ENCODE results near the gene FBXL22.

GRCh38 chr15:63605816-63606215 lies 8.6 kb downstream of the FBXL22 start:
- TF ChIP-seq, protein P1, sequence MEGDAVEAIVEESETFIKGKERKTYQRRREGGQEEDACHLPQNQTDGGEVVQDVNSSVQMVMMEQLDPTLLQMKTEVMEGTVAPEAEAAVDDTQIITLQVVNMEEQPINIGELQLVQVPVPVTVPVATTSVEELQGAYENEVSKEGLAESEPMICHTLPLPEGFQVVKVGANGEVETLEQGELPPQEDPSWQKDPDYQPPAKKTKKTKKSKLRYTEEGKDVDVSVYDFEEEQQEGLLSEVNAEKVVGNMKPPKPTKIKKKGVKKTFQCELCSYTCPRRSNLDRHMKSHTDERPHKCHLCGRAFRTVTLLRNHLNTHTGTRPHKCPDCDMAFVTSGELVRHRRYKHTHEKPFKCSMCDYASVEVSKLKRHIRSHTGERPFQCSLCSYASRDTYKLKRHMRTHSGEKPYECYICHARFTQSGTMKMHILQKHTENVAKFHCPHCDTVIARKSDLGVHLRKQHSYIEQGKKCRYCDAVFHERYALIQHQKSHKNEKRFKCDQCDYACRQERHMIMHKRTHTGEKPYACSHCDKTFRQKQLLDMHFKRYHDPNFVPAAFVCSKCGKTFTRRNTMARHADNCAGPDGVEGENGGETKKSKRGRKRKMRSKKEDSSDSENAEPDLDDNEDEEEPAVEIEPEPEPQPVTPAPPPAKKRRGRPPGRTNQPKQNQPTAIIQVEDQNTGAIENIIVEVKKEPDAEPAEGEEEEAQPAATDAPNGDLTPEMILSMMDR (IDR thresholded peaks at IDR 0.05; ENCODE audit: poor library complexity) = no peak
- TF ChIP-seq EZH2 (IDR thresholded peaks at IDR 0.05; ENCODE audit: borderline replicate concordance) = no peak
